ENCODE data around the gene PGRMC2. TPM values are rescaled to one million over a fixed set of nuclear protein-coding genes. Genes with fewer than 3 reads are reported as not detected.
A peak's percentile ranks its signal among the peaks of the same experiment; 100 is the strongest.

PGRMC2 gene
- total RNA-seq, 4 donors from 2014 or later: 8.3 to 26.7 (median 13.0) TPM

DNA sequence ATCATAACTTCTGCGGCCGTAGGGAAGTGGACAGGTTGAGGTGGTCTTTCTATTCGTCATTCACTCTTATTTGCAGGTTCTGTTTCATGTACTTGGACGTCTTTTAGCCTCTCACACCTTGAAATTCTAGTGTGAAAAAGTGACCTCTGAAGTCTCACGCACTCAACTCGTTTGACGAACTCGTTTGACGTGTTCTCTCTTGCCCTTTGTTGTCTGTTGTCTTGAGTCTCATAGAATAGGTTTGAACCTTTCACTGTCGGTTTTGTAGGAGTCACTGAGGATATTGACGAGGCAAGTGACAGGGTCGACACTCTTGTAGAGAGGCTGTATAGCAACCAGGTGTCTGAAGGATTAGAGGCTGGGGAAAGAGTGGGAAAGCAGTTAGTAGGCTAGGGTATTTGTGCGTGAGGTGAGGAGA is 1.1 kb upstream of the PGRMC2 start:
- in situ Hi-C loops (cut with MboI; ENCODE audit: low sequenced_read_pairs in 4 of 4): loop anchor here in 1 of 4 donors (25.0 kb wide), 1 partner anchor 524 kb away; the partner anchor contains the start of gene JADE1

DNA sequence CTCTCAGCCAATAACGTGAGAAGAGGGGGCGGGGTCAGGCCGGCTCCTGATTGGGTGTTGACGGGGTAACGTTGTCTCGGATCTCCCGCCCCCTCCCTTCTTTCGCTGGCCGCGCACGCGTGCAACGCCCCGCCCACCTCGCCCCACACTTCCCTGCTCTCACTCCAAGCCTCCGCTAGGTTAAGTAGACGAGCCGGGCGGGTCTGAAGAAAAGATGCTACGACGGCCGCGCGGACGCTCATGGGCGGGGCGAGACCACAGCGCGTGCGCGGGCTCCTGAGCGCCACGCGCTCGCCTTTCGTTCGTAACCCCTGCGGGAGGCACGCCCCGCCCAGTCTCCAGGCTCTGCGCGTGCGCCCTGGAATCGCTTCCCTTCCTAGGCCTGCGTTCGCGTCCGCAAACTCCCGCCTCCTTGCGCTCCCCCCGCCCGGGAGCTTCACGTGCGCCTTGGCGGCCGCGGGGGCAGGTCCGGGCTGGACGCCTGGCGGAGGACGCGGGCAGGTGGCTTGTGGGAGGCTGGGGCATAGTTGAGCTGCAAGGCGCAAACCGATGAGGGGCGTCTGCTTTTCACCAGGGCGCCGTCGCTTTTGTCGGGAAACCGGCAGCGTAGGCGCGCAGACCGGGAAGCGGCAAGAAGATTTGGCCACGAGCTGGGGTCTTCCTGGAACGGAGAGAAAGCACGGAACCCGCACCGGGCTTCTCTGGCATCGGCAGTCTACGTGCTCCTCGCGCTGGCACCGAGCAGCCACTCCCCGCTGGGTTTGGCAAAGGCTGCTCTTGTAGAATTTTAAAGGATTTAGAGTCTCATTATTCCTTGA is 467 bp upstream of the PGRMC2 start:
- in situ Hi-C loops (cut with MboI; ENCODE audit: low sequenced_read_pairs in 4 of 4): loop anchor here in 1 of 4 donors (25.0 kb wide), 1 partner anchor 524 kb away; the partner anchor contains the start of gene JADE1
- intact Hi-C loops (cut with DNase I; ENCODE audit: low total_unique reads): loop anchor here (1.0 to 5.0 kb wide), 10 partner anchors 69 to 804 kb away; partner anchors contain the start of genes ABHD18, LARP1B, MFSD8 and SCLT1
- H3K4me1 ChIP-seq: peaks cover 28 to 30% of the 10 kb centered on the region in 2 donors
- peak overlapping the region; percentile 81 to 98 (median 92) for H3K4me3 ChIP-seq
- peak; percentile 71 to 83 for TF ChIP-seq POLR2A (IDR thresholded peaks at IDR 0.05)
- TF ChIP-seq, protein P1, sequence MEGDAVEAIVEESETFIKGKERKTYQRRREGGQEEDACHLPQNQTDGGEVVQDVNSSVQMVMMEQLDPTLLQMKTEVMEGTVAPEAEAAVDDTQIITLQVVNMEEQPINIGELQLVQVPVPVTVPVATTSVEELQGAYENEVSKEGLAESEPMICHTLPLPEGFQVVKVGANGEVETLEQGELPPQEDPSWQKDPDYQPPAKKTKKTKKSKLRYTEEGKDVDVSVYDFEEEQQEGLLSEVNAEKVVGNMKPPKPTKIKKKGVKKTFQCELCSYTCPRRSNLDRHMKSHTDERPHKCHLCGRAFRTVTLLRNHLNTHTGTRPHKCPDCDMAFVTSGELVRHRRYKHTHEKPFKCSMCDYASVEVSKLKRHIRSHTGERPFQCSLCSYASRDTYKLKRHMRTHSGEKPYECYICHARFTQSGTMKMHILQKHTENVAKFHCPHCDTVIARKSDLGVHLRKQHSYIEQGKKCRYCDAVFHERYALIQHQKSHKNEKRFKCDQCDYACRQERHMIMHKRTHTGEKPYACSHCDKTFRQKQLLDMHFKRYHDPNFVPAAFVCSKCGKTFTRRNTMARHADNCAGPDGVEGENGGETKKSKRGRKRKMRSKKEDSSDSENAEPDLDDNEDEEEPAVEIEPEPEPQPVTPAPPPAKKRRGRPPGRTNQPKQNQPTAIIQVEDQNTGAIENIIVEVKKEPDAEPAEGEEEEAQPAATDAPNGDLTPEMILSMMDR (IDR thresholded peaks at IDR 0.05 in 4 of 5, conservative IDR thresholded peaks at IDR 0.05 in 1 of 5): peak; percentile 46 to 61 (median 56)
- H3K9me3 ChIP-seq: no peaks in the 10 kb centered on the region
- H3K36me3 ChIP-seq: no peaks in the 10 kb centered on the region
- ATAC-seq (peak; percentile 86 to 89), DNase-seq (peak; percentile 98 to 99)
- H3K27me3 ChIP-seq: no peaks in the 10 kb centered on the region
- peak overlapping the region; percentile 90 to 100 (median 96) for H3K27ac ChIP-seq

More for the DNA sequence above, 1.1 kb upstream of the PGRMC2 start:
- Histone ChIP-seq H3K4me3 (peak overlapping the region; percentile 81 to 98 (median 92)), H3K27me3 (no peaks in the 10 kb centered on the region), H3K36me3 (no peaks in the 10 kb centered on the region), H3K9me3 (no peaks in the 10 kb centered on the region), H3K4me1 (peaks cover 28 to 30% of the 10 kb centered on the region in 2 donors), H3K27ac (peak overlapping the region; percentile 90 to 100 (median 96))
- ATAC-seq (no peak), DNase-seq (no peak)
- intact Hi-C loops (cut with DNase I; ENCODE audit: low total_unique reads): loop anchor here (1.0 to 5.0 kb wide), 10 partner anchors 69 to 804 kb away; partner anchors contain the start of genes ABHD18, LARP1B, MFSD8 and SCLT1
- no peak for TF ChIP-seq POLR2A (IDR thresholded peaks at IDR 0.05)
- TF ChIP-seq, protein P1 (IDR thresholded peaks at IDR 0.05 in 4 of 5, conservative IDR thresholded peaks at IDR 0.05 in 1 of 5): no peak

DNA sequence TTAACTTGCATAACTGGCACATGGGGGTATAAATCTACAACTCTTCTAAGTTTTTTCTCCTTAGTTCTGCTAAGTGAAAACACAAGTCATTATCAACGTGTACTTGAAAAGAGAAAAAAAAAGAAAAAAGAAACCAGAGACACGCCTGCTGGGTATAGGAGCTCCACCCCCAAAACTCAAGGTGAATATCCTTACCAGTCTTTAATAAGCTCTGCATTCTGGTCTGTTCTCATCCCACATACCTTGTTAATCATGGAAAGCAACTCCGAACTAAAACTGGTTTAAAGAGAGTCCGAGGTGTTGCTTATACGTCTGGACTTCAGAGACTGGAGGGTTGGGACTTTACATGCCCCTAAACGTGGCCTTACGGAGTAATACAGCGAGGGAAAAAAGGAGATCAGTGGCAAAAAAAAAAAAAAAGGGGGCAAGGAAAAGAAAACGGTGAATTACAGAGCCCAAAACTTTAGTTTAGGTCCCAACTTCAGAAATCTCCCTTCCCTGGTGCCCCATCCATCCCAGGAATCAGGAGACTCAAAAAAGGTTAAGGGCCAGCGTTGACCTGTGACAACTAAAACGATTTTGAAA is 1.0 kb downstream of the PGRMC2 start:
- intact Hi-C loops (cut with DNase I; ENCODE audit: low total_unique reads) (loop anchor here (5.0 kb wide), 6 partner anchors 71 to 806 kb away; partner anchors contain the start of genes ABHD18, LARP1B, MFSD8 and SCLT1), in situ Hi-C loops (cut with MboI; ENCODE audit: low sequenced_read_pairs in 4 of 4) (loop anchor here in 1 of 4 donors (25.0 kb wide), 1 partner anchor 526 kb away; the partner anchor contains the start of gene JADE1)
- Histone ChIP-seq H3K27me3 (no peaks in the 10 kb centered on the region), H3K4me1 (peaks cover 36 to 39% of the 10 kb centered on the region in 2 donors), H3K4me3 (peak overlapping the region; percentile 81 to 98 (median 92)), H3K9me3 (no peaks in the 10 kb centered on the region), H3K27ac (peak overlapping the region; percentile 90 to 100 (median 96)), H3K36me3 (no peaks in the 10 kb centered on the region)
- DNase-seq (no peak), ATAC-seq (no peak)
- TF ChIP-seq, protein P1 (IDR thresholded peaks at IDR 0.05 in 4 of 5, conservative IDR thresholded peaks at IDR 0.05 in 1 of 5): no peak
- peak in 1 of 2 donors; percentile 15 for TF ChIP-seq POLR2A (IDR thresholded peaks at IDR 0.05)

DNA sequence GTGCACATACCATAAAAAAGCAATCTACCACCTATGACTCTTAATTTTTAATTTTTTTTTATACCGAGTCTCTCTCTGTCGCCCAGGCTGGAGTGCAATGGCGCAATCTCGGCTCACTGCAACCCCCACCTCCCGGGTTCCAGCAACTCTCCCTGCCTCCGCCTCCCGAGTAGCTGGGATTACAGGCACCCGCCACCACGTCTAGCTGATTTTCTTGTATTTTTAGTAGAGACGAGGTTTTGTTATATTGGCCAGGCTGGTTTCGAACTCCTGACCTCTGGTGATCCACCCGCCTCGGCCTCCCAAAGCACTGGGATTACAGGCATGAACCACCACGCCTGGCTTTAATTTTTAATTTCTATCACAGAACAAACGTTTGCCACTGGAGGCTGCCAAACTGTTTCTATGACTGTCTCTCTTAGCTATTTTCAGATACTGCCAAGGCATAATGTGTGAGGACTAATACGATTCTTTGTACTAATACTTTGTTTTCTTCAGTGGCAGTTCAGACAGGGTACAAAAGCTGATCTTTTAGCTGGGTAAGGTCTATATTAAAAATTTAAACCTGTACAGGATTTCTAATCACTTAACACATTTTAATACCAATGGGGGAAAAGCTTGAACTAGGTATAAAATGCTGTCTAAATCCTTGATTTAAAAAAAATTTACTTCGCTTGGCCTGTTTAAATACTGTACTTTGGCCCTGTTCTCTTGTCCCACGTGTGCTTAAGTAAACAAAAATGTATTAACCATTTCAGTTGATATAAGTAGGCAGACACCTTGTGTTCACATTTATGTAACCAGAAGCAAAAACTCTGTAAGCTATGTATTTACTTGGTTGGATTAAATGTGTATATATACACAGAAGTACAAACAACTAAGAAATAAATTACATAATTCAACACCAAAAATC is 2.3 kb downstream of the PGRMC2 start:
- Histone ChIP-seq H3K36me3 (no peaks in the 10 kb centered on the region), H3K9me3 (no peaks in the 10 kb centered on the region), H3K4me1 (peaks cover 39% of the 10 kb centered on the region in 2 donors), H3K4me3 (peak overlapping the region in 3 of 4 donors; percentile 90 to 98 (median 93)), H3K27ac (peak overlapping the region; percentile 90 to 100 (median 96)), H3K27me3 (no peaks in the 10 kb centered on the region)
- DNase-seq (no peak), ATAC-seq (no peak)
- in situ Hi-C loops (cut with MboI; ENCODE audit: low sequenced_read_pairs in 4 of 4) (loop anchor here in 1 of 4 donors (25.0 kb wide), 1 partner anchor 527 kb away; the partner anchor contains the start of gene JADE1), intact Hi-C loops (cut with DNase I; ENCODE audit: low total_unique reads) (loop anchor here (5.0 kb wide), 6 partner anchors 72 to 807 kb away; partner anchors contain the start of genes ABHD18, LARP1B, MFSD8 and SCLT1)
- no peak for TF ChIP-seq POLR2A (IDR thresholded peaks at IDR 0.05)
- TF ChIP-seq, protein P1 (IDR thresholded peaks at IDR 0.05 in 4 of 5, conservative IDR thresholded peaks at IDR 0.05 in 1 of 5): no peak

Data from gastrocnemius medialis (tissue), 4 donors.